Neuronal stem cell (in vitro differentiated cells): Measurements from ENCODE around the gene COQ9.
A peak's percentile ranks its signal among the peaks of the same experiment; 100 is the strongest.

Experiments used
- DNase-seq: peaks from one replicate; pipeline ENCODE4 v3.0.0-alpha.2; 2013; ENCODE audit warnings: low spot score
- H2AFZ ChIP-seq: one replicate; pipeline ENCODE4 v1.6.1; 2013; ENCODE audit warnings: mild to moderate bottlenecking, low read length, inconsistent platforms
- H2AK5ac ChIP-seq: 2 replicates; pipeline ENCODE4 v1.6.1; 2013; ENCODE audit warnings: low read depth, mild to moderate bottlenecking, inconsistent platforms, low read length, moderate library complexity, mixed read lengths
- H2BK120ac ChIP-seq: 2 replicates; pipeline ENCODE4 v1.6.1; 2013; ENCODE audit warnings: low read depth, mild to moderate bottlenecking, inconsistent platforms, low read length, moderate library complexity, mixed read lengths
- H2BK12ac ChIP-seq: one replicate; pipeline ENCODE4 v1.6.1; 2013; ENCODE audit warnings: low read length, inconsistent platforms
- H2BK15ac ChIP-seq: 2 replicates; pipeline ENCODE4 v1.6.1; 2013; ENCODE audit warnings: mild to moderate bottlenecking, low read length, inconsistent platforms, mixed read lengths
- H2BK5ac ChIP-seq: one replicate; pipeline ENCODE4 v1.6.1; 2013; ENCODE audit warnings: inconsistent platforms, mild to moderate bottlenecking, low read length, moderate library complexity
- H3K14ac ChIP-seq: one replicate; pipeline ENCODE4 v1.6.1; 2013; ENCODE audit warnings: low read length, inconsistent platforms
- H3K18ac ChIP-seq: 2 replicates; pipeline ENCODE4 v1.6.1; 2013; ENCODE audit warnings: low read length, inconsistent platforms
- H3K23ac ChIP-seq: 2 replicates; pipeline ENCODE4 v1.6.1; 2013; ENCODE audit warnings: low read depth, mild to moderate bottlenecking, mixed read lengths, low read length, inconsistent platforms; ENCODE audit not compliant: poor library complexity
- H3K27ac ChIP-seq: replicated peaks from 3 replicates; pipeline ENCODE4 v1.5.1; 2013; ENCODE audit warnings: low read length, inconsistent platforms
- H3K27me3 ChIP-seq, 3 experiments: 2 replicates each; pipeline ENCODE4 v1.6.1; 2013; ENCODE audit warnings: low read length in 3 of 3, mild to moderate bottlenecking in 2 of 3, inconsistent platforms in 1 of 3, low read depth in 1 of 3, mixed read lengths in 1 of 3, moderate library complexity in 1 of 3; ENCODE audit not compliant: control insufficient read depth in 3 of 3, insufficient read depth in 3 of 3
- H3K36me3 ChIP-seq, 2 donors: replicated peaks in 1 of 2; 2 replicates each; pipeline ENCODE4 v1.6.1; 2013; ENCODE audit warnings: low read length in 2 of 2; ENCODE audit not compliant: control insufficient read depth in 2 of 2, insufficient read depth in 2 of 2
- H3K4ac ChIP-seq: 2 replicates; pipeline ENCODE4 v1.6.1; 2013; ENCODE audit warnings: inconsistent platforms, mild to moderate bottlenecking, low read length, moderate library complexity
- H3K4me1 ChIP-seq, 2 donors: 1 replicate in 1 of 2; 2 replicates in 1 of 2; pipeline ENCODE4 v1.6.1; 2013; ENCODE audit warnings: low read length in 2 of 2, low read depth in 1 of 2; ENCODE audit not compliant: control insufficient read depth in 2 of 2, insufficient read depth in 1 of 2
- H3K4me2 ChIP-seq: one replicate; pipeline ENCODE4 v1.6.1; 2013; ENCODE audit warnings: mild to moderate bottlenecking, low read length, inconsistent platforms; ENCODE audit not compliant: insufficient read depth, poor library complexity, severe bottlenecking
- H3K4me3 ChIP-seq, 2 donors: 2 replicates each; pipeline ENCODE4 v1.5.1; 2013; ENCODE audit warnings: low read length in 2 of 2, mild to moderate bottlenecking in 2 of 2, inconsistent platforms in 1 of 2, moderate library complexity in 1 of 2
- H3K79me1 ChIP-seq: one replicate; pipeline ENCODE4 v1.6.1; 2013; ENCODE audit warnings: low read depth, mild to moderate bottlenecking, inconsistent platforms, low read length, moderate library complexity
- H3K9ac ChIP-seq: one replicate; pipeline ENCODE4 v1.6.1; 2013; ENCODE audit warnings: mild to moderate bottlenecking, low read depth, low read length, inconsistent platforms; ENCODE audit not compliant: poor library complexity
- H3K9me3 ChIP-seq, 2 donors: replicated peaks in 1 of 2; 2 replicates each; pipeline versions ENCODE3 to v1.6.1; 2013; ENCODE audit warnings: low read length in 2 of 2, mild to moderate bottlenecking in 2 of 2, inconsistent platforms in 1 of 2, low read depth in 1 of 2, mixed read lengths in 1 of 2, moderate library complexity in 1 of 2; ENCODE audit not compliant: control insufficient read depth in 2 of 2, insufficient read depth in 1 of 2
- H4K8ac ChIP-seq: one replicate; pipeline ENCODE4 v1.6.1; 2013; ENCODE audit warnings: low read depth, mild to moderate bottlenecking, inconsistent platforms, low read length, moderate library complexity
- H4K91ac ChIP-seq: one replicate; pipeline ENCODE4 v1.6.1; 2013; ENCODE audit warnings: low read length, low read depth, mild to moderate bottlenecking, inconsistent platforms; ENCODE audit not compliant: poor library complexity
- whole genome bisulfite sequencing, 2 donors: extraction: QIAGEN DNeasy Blood & Tissue Kit; methylation state at CpG; one replicate each; pipeline ENCODE4 v1.1.7; 2013; ENCODE audit warnings: missing lambda C conversion rate in 2 of 2, mixed read lengths in 1 of 2; ENCODE audit not compliant: insufficient read length in 2 of 2, insufficient replicate concordance in 1 of 2; ENCODE audit errors: extremely low coverage in 2 of 2; 5-methylcytosine and 5-hydroxymethylcytosine counted together

The COQ9 gene

GRCh38 chr16:57482845-57483545, 35.7 kb downstream of the COQ9 start:
- Histone ChIP-seq H2BK12ac (peak overlapping the region; percentile 53), H3K4me2 (no peak overlapping the region), H2AFZ (no peak overlapping the region), H4K8ac (no peak overlapping the region), H2BK15ac (peak overlapping the region; percentile 85), H2BK120ac (no peak overlapping the region), H2AK5ac (peak overlapping the region; percentile 81), H3K18ac (no peak overlapping the region), H4K91ac (no peak overlapping the region), H3K23ac (no peak overlapping the region), H3K4me1 (peaks cover 25 to 30% of the 10 kb centered on the region in 2 donors), H3K4ac (no peak overlapping the region), H3K27me3 (peaks cover 0 to 28% (median 3%) of the 10 kb centered on the region in 3 experiments), H3K9ac (no peak overlapping the region), H2BK5ac (no peak overlapping the region), H3K9me3 (no peaks in the 10 kb centered on the region), H3K14ac (no peak overlapping the region), H3K4me3 (no peak overlapping the region), H3K36me3 (no peaks in the 10 kb centered on the region), H3K79me1 (peaks cover 9% of the 10 kb centered on the region), H3K27ac (no peak overlapping the region)
- DNase-seq, result no peak
- WGBS, 2 donors, result no CpG with 5 or more reads among the region's 14 CpGs

GRCh38 chr16:57483725-57484514, 36.6 kb downstream of the COQ9 start:
- Histone ChIP-seq H2AK5ac (peak overlapping the region; percentile 98), H4K8ac (no peak overlapping the region), H3K18ac (no peak overlapping the region), H3K27ac (no peak overlapping the region), H3K9me3 (no peaks in the 10 kb centered on the region), H3K4me2 (no peak overlapping the region), H3K79me1 (peaks cover 9% of the 10 kb centered on the region), H2BK15ac (peak overlapping the region; percentile 67), H3K23ac (no peak overlapping the region), H2BK120ac (no peak overlapping the region), H3K4me1 (peaks cover 22% of the 10 kb centered on the region in 2 donors), H3K36me3 (no peaks in the 10 kb centered on the region), H3K9ac (no peak overlapping the region), H3K4me3 (peak overlapping the region in 1 of 2 donors; percentile 6), H3K14ac (peak overlapping the region; percentile 47), H2AFZ (no peak overlapping the region), H3K4ac (peak overlapping the region; percentile 53), H2BK12ac (peak overlapping the region; percentile 94), H2BK5ac (peak overlapping the region; percentile 53), H3K27me3 (peaks cover 0 to 28% (median 3%) of the 10 kb centered on the region in 3 experiments), H4K91ac (no peak overlapping the region)
- WGBS, 2 donors, result no CpG with 5 or more reads among the region's 19 CpGs
- DNase-seq, result no peak

- no peak overlapping the region for H2AFZ ChIP-seq
- H3K79me1 ChIP-seq, result peaks cover 9% of the 10 kb centered on the region
- H3K4me3 ChIP-seq, result no peak overlapping the region
- H3K9me3 ChIP-seq, result peaks cover 3 to 5% of the 10 kb centered on the region in 2 donors
- peaks cover 0 to 28% (median 3%) of the 10 kb centered on the region in 3 experiments for H3K27me3 ChIP-seq
- no peak for DNase-seq
- no peak overlapping the region for H3K14ac ChIP-seq
- peak overlapping the region; percentile 98 for H2AK5ac ChIP-seq
- no peak overlapping the region for H3K4ac ChIP-seq
- H3K23ac ChIP-seq, result no peak overlapping the region
- H3K36me3 ChIP-seq, result no peaks in the 10 kb centered on the region
- no peak overlapping the region for H2BK15ac ChIP-seq
- H2BK5ac ChIP-seq, result no peak overlapping the region
- peak overlapping the region; percentile 24 for H2BK120ac ChIP-seq
- H3K27ac ChIP-seq, result no peak overlapping the region
- H3K18ac ChIP-seq, result no peak overlapping the region
- H4K8ac ChIP-seq, result peak overlapping the region; percentile 43
- WGBS, 2 donors, result no CpG with 5 or more reads among the region's 8 CpGs
- no peak overlapping the region for H3K4me2 ChIP-seq
- peaks cover 17 to 18% of the 10 kb centered on the region in 2 donors for H3K4me1 ChIP-seq
- no peak overlapping the region for H3K9ac ChIP-seq
- peak overlapping the region; percentile 94 for H2BK12ac ChIP-seq
- H4K91ac ChIP-seq, result no peak overlapping the region
Measured at GRCh38 chr16:57484515-57485005, 37.3 kb downstream of the COQ9 start.
